ENCODE measurements around the gene PDIA5. TPM values are rescaled to one million over a fixed set of nuclear protein-coding genes. Genes with fewer than 3 reads are reported as not detected.

The PDIA5 gene
- total RNA-seq, 1 donor from 2014 or later: 29.3 TPM

- Histone ChIP-seq H3K4me1 (peaks cover 12% of the 10 kb centered on the region), H3K27ac (no peak overlapping the region), H3K27me3 (ENCODE audit: low read depth) (no peaks in the 10 kb centered on the region), H3K9me3 (no peaks in the 10 kb centered on the region), H3K36me3 (peaks cover 80% of the 10 kb centered on the region), H3K4me3 (no peak overlapping the region)
- no peak for TF ChIP-seq CTCF (IDR thresholded peaks at IDR 0.05)
- DNase-seq: no peak
- intact Hi-C loops (cut with DNase I): no loop called here
- ATAC-seq: no peak
Observed at GRCh38 chr3:123159926-123160635, 93.3 kb downstream of the PDIA5 start.

GRCh38 chr3:123161167-123161566 is 94.3 kb downstream of the PDIA5 start:
- no peaks in the 10 kb centered on the region for H3K9me3 ChIP-seq
- ATAC-seq (no peak), DNase-seq (no peak)
- H3K27me3 ChIP-seq (ENCODE audit: low read depth): no peaks in the 10 kb centered on the region
- no peak for TF ChIP-seq CTCF (IDR thresholded peaks at IDR 0.05)
- H3K36me3 ChIP-seq: peaks cover 75% of the 10 kb centered on the region
- H3K4me1 ChIP-seq: peaks cover 10% of the 10 kb centered on the region
- no peak overlapping the region for H3K4me3 ChIP-seq
- intact Hi-C loops (cut with DNase I): no loop called here
- H3K27ac ChIP-seq: no peak overlapping the region

- ATAC-seq: no peak
- peaks cover 61% of the 10 kb centered on the region for H3K36me3 ChIP-seq
- TF ChIP-seq CTCF (IDR thresholded peaks at IDR 0.05): no peak
- DNase-seq: no peak
- no peak overlapping the region for H3K27ac ChIP-seq
- peaks cover 3% of the 10 kb centered on the region for H3K4me1 ChIP-seq
- intact Hi-C loops (cut with DNase I): no loop called here
- peaks cover 4% of the 10 kb centered on the region for H3K9me3 ChIP-seq
- H3K27me3 ChIP-seq (ENCODE audit: low read depth): no peaks in the 10 kb centered on the region
- no peak overlapping the region for H3K4me3 ChIP-seq
Observed at GRCh38 chr3:123163141-123163540, 96.3 kb downstream of the PDIA5 start.

- Histone ChIP-seq H3K27me3 (ENCODE audit: low read depth) (no peaks in the 10 kb centered on the region), H3K36me3 (peaks cover 44% of the 10 kb centered on the region), H3K27ac (no peak overlapping the region), H3K9me3 (peaks cover 4% of the 10 kb centered on the region), H3K4me1 (no peaks in the 10 kb centered on the region), H3K4me3 (no peak overlapping the region)
- DNase-seq (no peak), ATAC-seq (no peak)
- no peak for TF ChIP-seq CTCF (IDR thresholded peaks at IDR 0.05)
- intact Hi-C loops (cut with DNase I): no loop called here
Observed at GRCh38 chr3:123165163-123165562, 98.3 kb downstream of the PDIA5 start.

GRCh38 chr3:123167686-123168085 is 100.9 kb downstream of the PDIA5 start:
- DNase-seq: no peak
- Histone ChIP-seq H3K4me1 (no peaks in the 10 kb centered on the region), H3K9me3 (peaks cover 4% of the 10 kb centered on the region), H3K4me3 (no peak overlapping the region), H3K27me3 (ENCODE audit: low read depth) (no peaks in the 10 kb centered on the region), H3K27ac (no peak overlapping the region), H3K36me3 (peaks cover 27% of the 10 kb centered on the region)
- intact Hi-C loops (cut with DNase I): no loop called here
- TF ChIP-seq CTCF (IDR thresholded peaks at IDR 0.05): no peak
- no peak for ATAC-seq
